Neural crest cell (in vitro differentiated cells): Measurements from ENCODE around the gene MICAL3. TPM values are rescaled to one million over a fixed set of nuclear protein-coding genes. Genes with fewer than 3 reads are reported as not detected.
A peak's percentile ranks its signal among the peaks of the same experiment; 100 is the strongest.

Source experiments
- DNase-seq: peaks from one replicate; pipeline ENCODE4 v3.0.0; 2021; ENCODE audit warnings: low read depth, mixed read lengths, low spot score
- H3K27ac Mint-ChIP-seq: one replicate; pipeline ENCODE4 v1.8.0; 2021; ENCODE audit warnings: mild to moderate bottlenecking, mixed read lengths; ENCODE audit not compliant: unreplicated experiment
- H3K27me3 Mint-ChIP-seq: 2 replicates; pipeline ENCODE4 v1.8.0; 2021; ENCODE audit warnings: low read depth, mild to moderate bottlenecking, mixed read lengths
- H3K36me3 Mint-ChIP-seq: 2 replicates; pipeline ENCODE4 v1.8.0; 2021; ENCODE audit warnings: low read depth, mild to moderate bottlenecking, mixed read lengths
- H3K4me1 Mint-ChIP-seq: 2 replicates; pipeline ENCODE4 v1.8.0; 2021; ENCODE audit warnings: mixed read lengths
- H3K4me3 Mint-ChIP-seq: one replicate; pipeline ENCODE4 v1.8.0; 2021; ENCODE audit warnings: mild to moderate bottlenecking, mixed read lengths
- H3K9me3 Mint-ChIP-seq: 2 replicates; pipeline ENCODE4 v1.8.0; 2021; ENCODE audit warnings: mixed read lengths
- CTCF ChIP-seq: fragments of 200-600 bp; sonication (generic); conservative IDR thresholded peaks from 2 replicates; pipeline ENCODE4 v1.5.0; 2021; ENCODE audit warnings: antibody characterized with exemption, mild to moderate bottlenecking
- total RNA-seq: library from RNA; stranded (reverse); gene quantifications from 2 replicates; pipeline ENCODE4 v1.2.1, GENCODE V29; 2021

Gene MICAL3
- total RNA-seq, 1 donor from 2014 or later: 84.5 TPM

DNA sequence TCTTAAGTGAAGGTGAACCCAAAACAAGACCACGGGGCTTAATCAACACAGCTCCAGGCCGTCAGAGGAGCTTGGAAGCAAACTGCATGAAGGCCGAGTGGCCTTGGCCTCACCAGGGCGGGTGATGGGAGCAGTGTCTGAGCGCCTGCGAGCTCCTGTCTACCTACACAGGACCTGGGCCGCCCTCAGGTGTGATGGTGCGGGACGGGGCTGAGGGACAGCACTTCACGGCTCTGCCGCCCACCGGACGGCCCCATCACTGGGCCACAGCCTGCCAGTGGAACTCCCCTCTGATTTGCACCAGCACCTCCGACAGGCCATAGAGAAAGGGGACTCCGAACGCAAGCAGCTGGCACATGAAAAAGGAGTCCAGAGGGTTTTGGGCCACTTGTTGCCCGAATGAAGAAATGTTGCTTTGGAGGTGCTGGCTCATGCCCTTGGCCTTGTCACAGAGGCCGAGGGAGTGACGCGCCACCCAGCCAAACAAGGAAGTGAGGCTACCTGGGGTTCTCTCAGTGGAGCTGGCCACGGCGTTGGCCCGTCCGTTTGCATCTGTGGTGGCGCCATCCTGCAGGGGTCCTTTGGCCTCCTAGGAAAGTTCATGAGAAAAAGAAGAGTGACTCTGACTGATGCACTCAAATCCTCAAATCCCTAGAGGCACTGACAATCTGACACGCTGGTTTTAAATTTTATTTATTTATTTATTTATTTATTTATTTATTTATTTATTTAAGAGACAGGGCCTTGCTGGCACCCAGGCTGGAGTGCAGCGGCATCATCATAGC is 159.8 kb downstream of the MICAL3 start:
- no peak for DNase-seq
- Mint-ChIP-seq H3K4me1 (peaks cover 34% of the 10 kb centered on the region), H3K36me3 (peaks cover 10% of the 10 kb centered on the region), H3K9me3 (no peaks in the 10 kb centered on the region), H3K4me3 (no peak overlapping the region), H3K27ac (peak overlapping the region; percentile 90), H3K27me3 (no peaks in the 10 kb centered on the region)
- no peak for TF ChIP-seq CTCF

- H3K9me3 Mint-ChIP-seq: no peaks in the 10 kb centered on the region
- no peaks in the 10 kb centered on the region for H3K27me3 Mint-ChIP-seq
- H3K4me3 Mint-ChIP-seq: no peak overlapping the region
- peaks cover 31% of the 10 kb centered on the region for H3K4me1 Mint-ChIP-seq
- TF ChIP-seq CTCF: no peak
- peaks cover 10% of the 10 kb centered on the region for H3K36me3 Mint-ChIP-seq
- DNase-seq: no peak
- H3K27ac Mint-ChIP-seq: peak overlapping the region; percentile 43
Measured at GRCh38 chr22:17862646-17863181, 161.6 kb downstream of the MICAL3 start.

DNA sequence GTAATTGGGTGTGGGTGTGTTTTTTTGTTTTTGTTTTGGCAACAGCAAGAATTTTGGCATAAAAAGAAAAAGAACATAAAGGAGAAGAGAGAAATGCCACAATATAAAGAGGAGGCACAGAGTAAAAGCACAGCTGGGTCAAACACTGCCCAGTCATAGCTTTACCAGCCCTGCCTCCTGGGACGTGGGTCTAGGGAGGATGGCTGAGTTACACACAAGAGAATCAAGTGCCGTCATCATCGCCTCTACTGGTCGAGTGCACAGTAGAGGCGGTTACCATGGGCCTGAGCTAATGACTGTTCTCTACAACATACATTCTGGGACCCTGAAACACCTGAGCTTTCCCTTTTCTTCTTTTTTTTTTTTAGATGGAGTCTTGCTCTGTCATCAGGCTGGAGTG is 162.5 kb downstream of the MICAL3 start:
- Mint-ChIP-seq H3K36me3 (peaks cover 10% of the 10 kb centered on the region), H3K9me3 (no peaks in the 10 kb centered on the region), H3K4me1 (peaks cover 29% of the 10 kb centered on the region), H3K27ac (no peak overlapping the region), H3K27me3 (no peaks in the 10 kb centered on the region), H3K4me3 (no peak overlapping the region)
- no peak for DNase-seq
- TF ChIP-seq CTCF: no peak

- H3K27me3 Mint-ChIP-seq: no peaks in the 10 kb centered on the region
- H3K4me3 Mint-ChIP-seq: no peak overlapping the region
- DNase-seq: no peak
- no peak for TF ChIP-seq CTCF
- peaks cover 9% of the 10 kb centered on the region for H3K36me3 Mint-ChIP-seq
- H3K4me1 Mint-ChIP-seq: peaks cover 15% of the 10 kb centered on the region
- H3K9me3 Mint-ChIP-seq: no peaks in the 10 kb centered on the region
- H3K27ac Mint-ChIP-seq: peak overlapping the region; percentile 71
Measured at GRCh38 chr22:17860220-17860965, 164.0 kb downstream of the MICAL3 start.

DNA sequence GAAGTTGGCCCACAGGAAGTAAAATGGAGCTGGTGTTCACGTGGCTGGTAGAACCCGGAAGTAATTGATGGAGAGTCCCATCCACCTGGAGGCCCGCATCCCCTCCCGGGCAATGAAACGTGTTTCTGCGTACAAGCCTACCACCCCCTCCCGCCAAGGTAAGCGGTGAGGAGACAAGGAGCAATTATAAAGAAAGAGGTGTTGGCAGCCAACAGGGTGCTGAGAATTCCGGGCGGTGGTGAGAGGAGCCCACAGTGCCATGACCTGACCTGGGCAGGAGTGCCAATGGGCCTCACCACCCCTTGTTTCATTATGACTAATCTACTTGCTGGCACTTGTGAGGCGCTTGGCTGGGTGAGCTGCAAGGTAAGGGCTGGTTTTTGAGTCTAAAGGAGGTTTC is 166.3 kb downstream of the MICAL3 start:
- H3K27me3 Mint-ChIP-seq: no peaks in the 10 kb centered on the region
- H3K36me3 Mint-ChIP-seq: peaks cover 3% of the 10 kb centered on the region
- no peak overlapping the region for H3K4me3 Mint-ChIP-seq
- H3K27ac Mint-ChIP-seq: peak overlapping the region; percentile 62
- TF ChIP-seq CTCF: no peak
- no peak for DNase-seq
- peaks cover 13% of the 10 kb centered on the region for H3K4me1 Mint-ChIP-seq
- no peaks in the 10 kb centered on the region for H3K9me3 Mint-ChIP-seq
